CD14-positive monocyte (primary cell): ENCODE measurements around the gene CAMK1D. TPM values are rescaled to one million over a fixed set of nuclear protein-coding genes. Genes with fewer than 3 reads are reported as not detected.

Source experiments
- DNase-seq, 3 donors: peaks; one replicate each; pipeline ENCODE4 v3.0.0-alpha.2; 2011 to 2022
- H2AFZ ChIP-seq: 2 replicates; pipeline ENCODE4 v1.6.0; 2012; ENCODE audit warnings: mild to moderate bottlenecking, low read depth, low read length, inconsistent platforms; ENCODE audit not compliant: insufficient read depth, poor library complexity, severe bottlenecking
- H3K27ac ChIP-seq, 2 donors: 1 replicate in 1 of 2; 2 replicates in 1 of 2; pipeline ENCODE4 v1.5.1; 2012 to 2013; ENCODE audit warnings: low read length in 2 of 2, control low read depth in 1 of 2, inconsistent platforms in 1 of 2, low read depth in 1 of 2, mild to moderate bottlenecking in 1 of 2
- H3K27me3 ChIP-seq, 2 donors: one replicate each; pipeline versions ENCODE4 v1.6.0 to v1.6.1; 2011 to 2013; ENCODE audit warnings: low read length in 2 of 2; ENCODE audit not compliant: control insufficient read depth in 2 of 2, insufficient read depth in 2 of 2
- H3K36me3 ChIP-seq, 2 donors: replicated peaks in 1 of 2; 1 replicate in 1 of 2; 2 replicates in 1 of 2; pipeline versions ENCODE4 v1.5.1 to v1.6.1; 2012 to 2013; ENCODE audit warnings: low read length in 2 of 2, control low read depth in 1 of 2, inconsistent platforms in 1 of 2, mild to moderate bottlenecking in 1 of 2; ENCODE audit not compliant: insufficient read depth in 2 of 2, control insufficient read depth in 1 of 2
- H3K4me1 ChIP-seq, 2 donors: 1 replicate in 1 of 2; 2 replicates in 1 of 2; pipeline versions ENCODE4 v1.5.1 to v1.6.1; 2012 to 2013; ENCODE audit warnings: low read length in 2 of 2, control low read depth in 1 of 2, inconsistent platforms in 1 of 2, mild to moderate bottlenecking in 1 of 2, moderate library complexity in 1 of 2; ENCODE audit not compliant: insufficient read depth in 2 of 2, control insufficient read depth in 1 of 2
- H3K4me2 ChIP-seq: replicated peaks from 2 replicates; pipeline ENCODE3; 2012; ENCODE audit warnings: low read length, moderate library complexity, mild to moderate bottlenecking; ENCODE audit not compliant: poor library complexity, severe bottlenecking; ENCODE audit errors: extremely low read depth
- H3K4me3 ChIP-seq, 3 experiments: fragments of 200-600 bp in 1 of 3; sonication (generic) in 1 of 3; replicated peaks in 1 of 3; 1 replicate in 2 of 3; 2 replicates in 1 of 3; pipeline ENCODE4 v1.5.1; 2011 to 2013; ENCODE audit warnings: low read length in 3 of 3, mild to moderate bottlenecking in 3 of 3, control low read depth in 2 of 3, low read depth in 2 of 3, inconsistent platforms in 1 of 3, moderate library complexity in 1 of 3
- H3K79me2 ChIP-seq: 2 replicates; pipeline ENCODE4 v1.6.0; 2012; ENCODE audit warnings: mild to moderate bottlenecking, control low read depth, inconsistent platforms, low read length, moderate library complexity; ENCODE audit not compliant: insufficient read depth
- H3K9ac ChIP-seq: 2 replicates; pipeline ENCODE4 v1.6.0; 2017; ENCODE audit warnings: low read length, mild to moderate bottlenecking; ENCODE audit not compliant: insufficient read depth, poor library complexity, severe bottlenecking
- H3K9me3 ChIP-seq, 2 donors: replicated peaks in 1 of 2; 1 replicate in 1 of 2; 2 replicates in 1 of 2; pipeline versions ENCODE4 v1.5.1 to v1.6.1; 2012 to 2013; ENCODE audit warnings: low read length in 2 of 2, control low read depth in 1 of 2; ENCODE audit not compliant: control insufficient read depth in 1 of 2, insufficient read depth in 1 of 2
- H4K20me1 ChIP-seq: 2 replicates; pipeline ENCODE4 v1.6.0; 2012; ENCODE audit warnings: mild to moderate bottlenecking, low read length, control low read depth, moderate library complexity; ENCODE audit not compliant: insufficient read depth
- H3K27ac Mint-ChIP-seq, 7 donors: one replicate each; pipeline ENCODE4 v1.8.0; 2020; ENCODE audit warnings: mild to moderate bottlenecking in 7 of 7, mixed read lengths in 7 of 7, moderate library complexity in 6 of 7, inconsistent platforms in 2 of 7
- H3K27me3 Mint-ChIP-seq, 3 donors: one replicate each; pipeline ENCODE4 v1.8.0; 2021 to 2022; ENCODE audit warnings: low read depth in 3 of 3, mild to moderate bottlenecking in 3 of 3, mixed read lengths in 3 of 3, moderate library complexity in 3 of 3, inconsistent platforms in 1 of 3
- H3K36me3 Mint-ChIP-seq, 2 donors: one replicate each; pipeline ENCODE4 v1.8.0; 2020; ENCODE audit warnings: mixed read lengths in 2 of 2, inconsistent platforms in 1 of 2, mild to moderate bottlenecking in 1 of 2
- H3K4me1 Mint-ChIP-seq: one replicate; pipeline ENCODE4 v1.8.0; 2020; ENCODE audit warnings: mild to moderate bottlenecking, mixed read lengths
- H3K4me3 Mint-ChIP-seq, 2 donors: one replicate each; pipeline ENCODE4 v1.8.0; 2020; ENCODE audit warnings: mild to moderate bottlenecking in 2 of 2, mixed read lengths in 2 of 2, moderate library complexity in 1 of 2
- H3K9me3 Mint-ChIP-seq, 7 donors: one replicate each; pipeline ENCODE4 v1.8.0; 2020 to 2022; ENCODE audit warnings: mixed read lengths in 7 of 7, mild to moderate bottlenecking in 6 of 7, moderate library complexity in 6 of 7, inconsistent platforms in 2 of 7
- CTCF ChIP-seq: fragments of 200-600 bp; IDR thresholded peaks from one replicate; pipeline ENCODE4 v1.8.0; 2022; ENCODE audit warnings: antibody characterized with exemption, mild to moderate bottlenecking
- WGBS: methylation state at CpG from one replicate; pipeline ENCODE4 v1.1.5; 2013; ENCODE audit warnings: missing lambda C conversion rate; ENCODE audit not compliant: insufficient coverage; 5-methylcytosine and 5-hydroxymethylcytosine counted together
- intact Hi-C, 2 donors: fragments of 100-400 bp; cut with micrococcal nuclease; formaldehyde crosslinking; loops; one replicate each; pipeline versions ENCODE4 v1.15.0 to v1.15.1; 2023
- polyA plus RNA-seq, 3 donors: library from polyadenylated mRNA; depleted of rRNA in 1 of 3; unstranded in 2 of 3; stranded (reverse) in 1 of 3; fragments of 300-500 nt in 2 of 3; fragments of >200 nt in 1 of 3; fragmentation: Illumina TruSeq in 2 of 3; gene quantifications; 1 replicate in 2 of 3; 2 replicates in 1 of 3; pipeline ENCODE4 v1.2.3, GENCODE V29; 2012 to 2021

Gene CAMK1D
- polyA plus RNA-seq, 3 donors, result 6.7 to 11.8 (median 7.1) TPM

GRCh38 chr10:12513003-12513365 is 163.6 kb downstream of the CAMK1D start:
- H3K36me3 Mint-ChIP-seq, result peaks cover 0 to 6% of the 10 kb centered on the region in 2 donors
- H2AFZ ChIP-seq, result no peak overlapping the region
- H3K27ac ChIP-seq, result no peak overlapping the region
- no peak overlapping the region for H3K4me3 ChIP-seq
- H3K27me3 Mint-ChIP-seq, result peaks cover 20 to 22% (median 20%) of the 10 kb centered on the region in 3 donors
- intact Hi-C loops, result no loop called here
- H3K9ac ChIP-seq, result no peak overlapping the region
- no peak overlapping the region for H3K4me3 Mint-ChIP-seq
- no peak for DNase-seq
- peaks cover 13% of the 10 kb centered on the region for H3K4me1 Mint-ChIP-seq
- TF ChIP-seq CTCF, result no peak
- H3K27ac Mint-ChIP-seq, result no peak overlapping the region
- peaks cover 0 to 9% (median 3%) of the 10 kb centered on the region in 7 donors for H3K9me3 Mint-ChIP-seq
- H3K9me3 ChIP-seq, result no peaks in the 10 kb centered on the region
- H4K20me1 ChIP-seq, result peaks cover 85% of the 10 kb centered on the region
- H3K79me2 ChIP-seq, result no peaks in the 10 kb centered on the region
- no peak overlapping the region for H3K4me2 ChIP-seq
- H3K27me3 ChIP-seq, result peaks cover 2 to 8% of the 10 kb centered on the region in 2 donors
- peaks cover 3 to 5% of the 10 kb centered on the region in 2 donors for H3K4me1 ChIP-seq
- WGBS, result 94% methylated on average over 5 of the region's 5 CpGs
- no peaks in the 10 kb centered on the region for H3K36me3 ChIP-seq

- DNase-seq, result no peak
- Histone ChIP-seq H3K4me1 (no peaks in the 10 kb centered on the region), H4K20me1 (peaks cover 75% of the 10 kb centered on the region), H3K79me2 (no peaks in the 10 kb centered on the region), H3K4me2 (no peak overlapping the region), H3K36me3 (no peaks in the 10 kb centered on the region), H2AFZ (no peak overlapping the region), H3K27ac (no peak overlapping the region), H3K4me3 (no peak overlapping the region), H3K27me3 (peaks cover 2 to 5% of the 10 kb centered on the region in 2 donors), H3K9ac (no peak overlapping the region), H3K9me3 (no peaks in the 10 kb centered on the region)
- no peak for TF ChIP-seq CTCF
- intact Hi-C loops, result no loop called here
- Mint-ChIP-seq H3K27ac (no peak overlapping the region), H3K4me1 (peaks cover 5% of the 10 kb centered on the region), H3K4me3 (no peak overlapping the region), H3K27me3 (peaks cover 13 to 17% (median 15%) of the 10 kb centered on the region in 3 donors), H3K36me3 (no peaks in the 10 kb centered on the region), H3K9me3 (no peaks in the 10 kb centered on the region)
- 83% methylated on average over 5 of the region's 10 CpGs for WGBS
Measured at GRCh38 chr10:12513775-12514673, 164.7 kb downstream of the CAMK1D start.
